Stimulated activated naive CD8-positive, alpha-beta T cell treated with anti-CD3 and anti-CD28 coated beads, Interleukin-15, Interleukin-2, amounts not matched to agents 100 ng/mL and 50 ng/mL, for 24 hours (primary cell): ENCODE data around the gene HELZ.

Source experiments
- H3K27ac Mint-ChIP-seq: one replicate; pipeline ENCODE4 v1.8.0; 2021; ENCODE audit warnings: mild to moderate bottlenecking, mixed read lengths
- H3K27me3 Mint-ChIP-seq: one replicate; pipeline ENCODE4 v1.8.0; 2021; ENCODE audit warnings: mixed read lengths
- H3K36me3 Mint-ChIP-seq: one replicate; pipeline ENCODE4 v1.8.0; 2021; ENCODE audit warnings: low read depth, mixed read lengths
- H3K4me1 Mint-ChIP-seq: one replicate; pipeline ENCODE4 v1.8.0; 2021; ENCODE audit warnings: low read depth, mixed read lengths
- H3K4me3 Mint-ChIP-seq: one replicate; pipeline ENCODE4 v1.8.0; 2021; ENCODE audit warnings: mild to moderate bottlenecking, mixed read lengths
- H3K9me3 Mint-ChIP-seq: one replicate; pipeline ENCODE4 v1.8.0; 2021; ENCODE audit warnings: mixed read lengths

HELZ gene

DNA sequence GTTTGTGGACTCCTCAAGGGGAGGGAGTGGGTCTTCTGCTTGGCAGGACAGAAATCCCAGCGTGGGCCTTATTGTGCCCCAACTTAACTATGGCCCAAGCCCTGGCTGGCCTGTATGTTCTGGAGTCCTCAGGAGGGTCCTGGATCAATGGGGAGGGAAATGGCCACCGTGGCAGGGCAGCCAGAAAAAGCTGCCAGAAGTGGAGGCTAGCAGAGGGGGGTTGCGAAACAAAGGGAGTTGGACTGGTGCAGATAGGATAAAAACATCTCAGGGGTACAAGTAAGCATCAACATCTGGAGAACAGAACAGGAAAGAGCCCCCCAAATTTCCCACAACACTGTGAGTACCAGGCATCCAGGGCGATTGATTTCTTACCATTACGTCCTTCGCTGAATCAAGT lies 204.3 kb downstream of the HELZ start:
- H3K27ac Mint-ChIP-seq: no peak overlapping the region
- no peaks in the 10 kb centered on the region for H3K9me3 Mint-ChIP-seq
- peaks cover 9% of the 10 kb centered on the region for H3K4me1 Mint-ChIP-seq
- no peak overlapping the region for H3K4me3 Mint-ChIP-seq
- no peaks in the 10 kb centered on the region for H3K36me3 Mint-ChIP-seq
- peaks cover 4% of the 10 kb centered on the region for H3K27me3 Mint-ChIP-seq

DNA sequence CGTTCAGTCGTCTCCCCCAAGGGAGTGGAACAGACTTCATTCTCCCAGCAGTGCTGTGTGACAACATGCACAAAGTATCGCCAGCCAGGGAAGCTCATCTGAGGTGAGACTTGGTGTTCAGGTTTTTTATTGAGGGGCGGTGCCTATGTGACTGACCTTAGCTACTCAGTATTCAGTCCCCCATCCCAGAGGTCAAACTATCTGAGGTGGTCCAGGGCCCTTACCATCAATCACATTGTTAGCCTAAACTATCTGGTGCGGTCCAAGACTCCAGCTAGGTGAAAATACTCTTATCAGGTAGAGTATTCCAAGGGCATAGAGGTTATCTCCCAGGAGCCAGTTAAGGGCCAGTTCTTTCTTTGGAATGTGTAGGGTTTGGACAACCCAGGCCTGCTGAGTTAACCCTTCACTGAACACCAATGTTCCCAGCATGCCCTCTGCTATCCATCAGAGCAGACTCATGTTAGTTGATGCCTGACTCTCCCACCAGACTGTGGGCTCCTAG lies 206.1 kb downstream of the HELZ start:
- peaks cover 13% of the 10 kb centered on the region for H3K4me1 Mint-ChIP-seq
- H3K27me3 Mint-ChIP-seq: peaks cover 4% of the 10 kb centered on the region

DNA sequence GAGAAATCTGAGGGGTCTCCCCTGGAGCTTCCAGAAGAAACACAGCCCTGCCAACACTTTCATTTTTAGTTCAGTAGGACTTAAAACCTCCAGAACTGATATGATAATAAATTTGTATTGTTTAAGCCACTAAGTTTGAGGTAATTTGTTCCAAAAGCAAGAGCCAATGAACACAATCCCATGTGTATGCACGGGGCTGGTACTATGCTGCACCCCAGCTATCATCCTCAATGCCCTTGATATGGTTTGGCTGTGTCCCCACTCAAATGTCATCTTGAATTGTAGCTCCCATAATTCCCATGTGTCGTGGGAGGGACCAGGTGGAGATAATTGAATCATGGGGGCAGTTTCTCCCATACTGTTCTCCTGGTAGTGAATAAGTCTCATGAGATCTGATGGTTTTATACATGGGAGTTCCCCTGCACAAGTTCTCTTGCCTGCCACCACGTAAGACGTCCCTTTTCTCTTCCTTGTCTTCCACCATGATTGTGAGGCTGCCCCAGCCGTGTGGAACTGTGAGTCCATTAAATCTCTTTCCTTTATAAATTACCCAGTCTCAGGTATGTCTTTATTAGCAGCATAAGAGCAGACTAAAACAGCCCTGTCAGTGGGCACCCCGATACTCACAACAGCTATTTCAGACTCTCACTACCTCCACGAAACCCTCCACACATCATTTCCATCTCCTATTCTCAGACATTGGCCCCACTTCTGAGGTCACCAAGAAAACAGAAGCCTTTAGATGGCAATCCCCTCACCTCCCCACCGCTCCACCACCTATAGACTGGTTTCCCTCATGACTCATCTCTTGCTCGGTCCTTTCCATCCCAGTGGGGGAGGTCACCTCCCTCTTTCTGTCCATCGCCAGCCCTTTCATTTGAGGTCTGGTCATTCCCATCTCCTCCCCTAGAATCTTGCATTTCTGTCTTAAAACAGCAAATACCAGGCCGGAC lies 209.6 kb downstream of the HELZ start:
- H3K27ac Mint-ChIP-seq: peak overlapping the region; percentile 91
- H3K9me3 Mint-ChIP-seq: no peaks in the 10 kb centered on the region
- peaks cover 4% of the 10 kb centered on the region for H3K27me3 Mint-ChIP-seq
- peaks cover 13% of the 10 kb centered on the region for H3K4me1 Mint-ChIP-seq
- H3K4me3 Mint-ChIP-seq: peak overlapping the region; percentile 2
- no peaks in the 10 kb centered on the region for H3K36me3 Mint-ChIP-seq

More for the DNA sequence above, 206.1 kb downstream of the HELZ start:
- no peaks in the 10 kb centered on the region for H3K9me3 Mint-ChIP-seq
- H3K27ac Mint-ChIP-seq: no peak overlapping the region
- H3K4me3 Mint-ChIP-seq: no peak overlapping the region
- no peaks in the 10 kb centered on the region for H3K36me3 Mint-ChIP-seq

DNA sequence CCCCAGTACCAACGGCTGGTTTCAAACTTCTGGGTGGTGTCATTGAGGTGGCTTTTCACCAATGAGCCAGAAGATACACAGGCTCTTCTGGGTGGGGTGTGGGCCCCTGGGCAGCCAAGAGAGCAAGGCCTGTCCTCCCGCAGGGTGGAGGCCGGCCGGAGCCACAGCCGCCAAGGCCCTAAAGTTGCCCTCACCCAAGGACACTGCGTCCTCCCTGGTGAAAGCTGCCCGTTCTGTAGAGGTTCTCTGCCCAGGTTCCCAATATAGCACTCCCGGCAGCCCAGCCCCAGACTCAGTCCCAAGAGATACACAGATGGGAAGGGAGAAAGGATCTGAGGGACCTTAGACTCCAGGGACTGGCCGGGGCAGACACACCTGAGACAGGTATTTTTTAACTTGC lies 211.4 kb downstream of the HELZ start:
- Mint-ChIP-seq H3K9me3 (no peaks in the 10 kb centered on the region), H3K27ac (no peak overlapping the region), H3K4me3 (no peak overlapping the region), H3K27me3 (peaks cover 4% of the 10 kb centered on the region), H3K4me1 (peaks cover 13% of the 10 kb centered on the region), H3K36me3 (no peaks in the 10 kb centered on the region)

DNA sequence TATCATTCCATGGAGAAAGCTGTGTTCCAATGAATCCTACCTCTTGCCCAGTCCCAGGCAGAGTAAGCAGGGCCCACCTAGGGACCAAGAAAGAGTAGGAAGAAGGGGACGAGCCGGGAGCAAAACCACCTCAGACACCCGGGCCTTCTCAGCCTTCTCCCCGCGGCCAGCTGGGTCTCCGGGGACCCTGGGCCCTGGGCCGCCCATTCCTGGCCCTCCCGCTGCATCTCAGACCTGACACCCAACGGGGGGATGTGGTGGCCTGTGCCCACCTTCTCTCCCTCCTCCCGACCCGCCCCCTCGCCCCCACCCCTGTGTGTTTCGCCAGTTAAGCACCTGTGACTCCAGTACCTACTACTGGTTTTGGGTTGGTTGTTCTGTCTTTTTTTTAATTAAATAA lies 212.0 kb downstream of the HELZ start:
- H3K27me3 Mint-ChIP-seq: peaks cover 4% of the 10 kb centered on the region
- H3K36me3 Mint-ChIP-seq: no peaks in the 10 kb centered on the region
- H3K27ac Mint-ChIP-seq: no peak overlapping the region
- no peak overlapping the region for H3K4me3 Mint-ChIP-seq
- no peaks in the 10 kb centered on the region for H3K9me3 Mint-ChIP-seq
- H3K4me1 Mint-ChIP-seq: peaks cover 13% of the 10 kb centered on the region

DNA sequence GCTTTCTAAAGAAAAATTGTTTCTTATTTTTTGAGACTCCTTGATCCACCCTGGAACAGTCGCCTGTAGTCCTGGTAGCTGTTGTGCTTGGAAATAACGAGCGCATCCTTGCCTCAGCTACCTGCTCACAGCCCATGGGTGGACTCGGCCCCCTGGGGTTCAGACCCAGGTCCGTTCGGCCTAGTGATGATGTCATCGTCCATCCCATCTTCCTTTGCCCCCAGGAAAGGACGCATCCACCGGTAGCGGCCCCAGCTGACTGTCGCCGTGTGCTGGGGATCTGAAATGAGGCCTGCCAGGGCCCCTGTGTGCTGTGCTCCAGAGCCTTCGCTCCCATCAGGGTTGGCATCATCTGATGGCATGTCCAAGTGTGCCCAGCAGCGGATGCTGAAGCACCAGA lies 212.6 kb downstream of the HELZ start:
- Mint-ChIP-seq H3K9me3 (no peaks in the 10 kb centered on the region), H3K4me1 (peaks cover 13% of the 10 kb centered on the region)

DNA sequence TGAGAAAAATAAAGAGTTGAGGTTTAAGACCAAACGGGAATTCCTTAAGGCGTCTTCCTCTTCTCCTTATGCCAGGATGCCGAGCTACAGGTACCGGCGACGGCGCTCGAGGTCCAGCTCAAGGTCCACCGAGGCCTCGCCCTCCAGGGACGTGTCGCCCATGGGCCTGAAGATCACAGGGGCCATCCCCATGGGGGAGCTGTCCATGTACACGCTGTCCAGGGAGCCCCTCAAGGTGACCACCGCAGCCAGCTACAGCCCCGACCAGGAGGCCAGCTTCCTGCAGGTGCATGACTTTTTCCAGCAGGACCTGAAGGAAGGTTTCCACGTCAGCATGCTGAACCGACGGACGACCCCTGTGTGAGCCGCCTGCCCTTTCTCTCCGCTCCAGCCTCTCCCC lies 214.4 kb downstream of the HELZ start:
- Mint-ChIP-seq H3K4me3 (no peak overlapping the region), H3K36me3 (no peaks in the 10 kb centered on the region), H3K9me3 (no peaks in the 10 kb centered on the region), H3K27me3 (no peaks in the 10 kb centered on the region), H3K27ac (no peak overlapping the region), H3K4me1 (peaks cover 4% of the 10 kb centered on the region)

More for the DNA sequence above, 212.6 kb downstream of the HELZ start:
- peaks cover under 1% of the 10 kb centered on the region for H3K27me3 Mint-ChIP-seq
- no peaks in the 10 kb centered on the region for H3K36me3 Mint-ChIP-seq
- H3K27ac Mint-ChIP-seq: no peak overlapping the region
- H3K4me3 Mint-ChIP-seq: no peak overlapping the region

DNA sequence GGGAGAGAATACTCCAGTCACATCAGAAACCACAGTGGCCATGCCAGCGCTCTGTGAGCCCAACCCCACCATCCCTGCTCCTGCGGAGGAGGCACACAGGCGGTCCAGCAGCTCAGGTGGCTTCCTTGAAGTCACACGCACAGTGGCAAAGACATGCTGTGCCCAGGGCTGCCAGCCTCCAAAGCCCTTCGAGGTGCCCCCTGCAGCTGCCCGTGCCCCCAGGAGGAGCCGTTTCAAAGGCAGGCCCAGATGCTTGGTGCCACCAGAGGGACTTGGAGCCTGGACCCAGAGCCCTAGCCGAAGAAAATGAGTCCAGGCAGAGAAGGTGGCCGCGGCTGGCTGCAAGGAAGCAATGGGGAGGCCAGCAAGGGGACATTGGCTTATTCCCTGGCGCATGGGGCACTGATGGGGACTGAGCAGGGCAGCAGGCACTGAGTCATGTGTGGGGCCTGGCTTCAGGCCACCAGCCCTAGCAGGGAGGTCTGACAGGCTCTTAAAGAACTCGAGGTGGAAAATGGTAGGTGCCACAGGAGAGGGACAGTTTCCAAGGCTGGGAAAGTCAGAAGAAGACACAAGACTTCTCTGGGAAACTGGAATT lies 217.9 kb downstream of the HELZ start:
- no peaks in the 10 kb centered on the region for H3K36me3 Mint-ChIP-seq
- no peaks in the 10 kb centered on the region for H3K27me3 Mint-ChIP-seq
- no peaks in the 10 kb centered on the region for H3K4me1 Mint-ChIP-seq
- no peak overlapping the region for H3K27ac Mint-ChIP-seq
- H3K9me3 Mint-ChIP-seq: no peaks in the 10 kb centered on the region
- H3K4me3 Mint-ChIP-seq: no peak overlapping the region

DNA sequence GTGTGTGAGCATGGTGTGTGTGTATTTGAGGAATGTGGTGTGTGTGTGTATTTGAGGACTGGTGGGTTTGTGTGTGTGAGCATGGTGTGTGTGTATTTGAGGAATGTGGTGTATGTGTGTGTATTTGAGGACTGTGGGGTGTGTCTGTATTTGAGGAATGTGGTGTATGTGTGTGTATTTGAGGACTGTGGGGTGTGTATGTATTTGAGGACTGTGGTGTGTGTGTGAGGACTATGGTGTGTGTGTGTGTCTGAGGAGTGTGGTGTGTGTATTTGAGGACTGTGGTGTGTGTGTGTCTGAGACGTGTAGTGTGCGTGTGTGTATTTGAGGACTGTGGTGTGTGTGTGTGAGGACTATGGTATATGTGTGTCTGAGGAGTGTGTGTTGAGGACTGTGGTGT lies 218.7 kb downstream of the HELZ start:
- no peaks in the 10 kb centered on the region for H3K9me3 Mint-ChIP-seq
- no peak overlapping the region for H3K27ac Mint-ChIP-seq
- H3K27me3 Mint-ChIP-seq: no peaks in the 10 kb centered on the region
- no peak overlapping the region for H3K4me3 Mint-ChIP-seq
- no peaks in the 10 kb centered on the region for H3K4me1 Mint-ChIP-seq
- H3K36me3 Mint-ChIP-seq: no peaks in the 10 kb centered on the region

DNA sequence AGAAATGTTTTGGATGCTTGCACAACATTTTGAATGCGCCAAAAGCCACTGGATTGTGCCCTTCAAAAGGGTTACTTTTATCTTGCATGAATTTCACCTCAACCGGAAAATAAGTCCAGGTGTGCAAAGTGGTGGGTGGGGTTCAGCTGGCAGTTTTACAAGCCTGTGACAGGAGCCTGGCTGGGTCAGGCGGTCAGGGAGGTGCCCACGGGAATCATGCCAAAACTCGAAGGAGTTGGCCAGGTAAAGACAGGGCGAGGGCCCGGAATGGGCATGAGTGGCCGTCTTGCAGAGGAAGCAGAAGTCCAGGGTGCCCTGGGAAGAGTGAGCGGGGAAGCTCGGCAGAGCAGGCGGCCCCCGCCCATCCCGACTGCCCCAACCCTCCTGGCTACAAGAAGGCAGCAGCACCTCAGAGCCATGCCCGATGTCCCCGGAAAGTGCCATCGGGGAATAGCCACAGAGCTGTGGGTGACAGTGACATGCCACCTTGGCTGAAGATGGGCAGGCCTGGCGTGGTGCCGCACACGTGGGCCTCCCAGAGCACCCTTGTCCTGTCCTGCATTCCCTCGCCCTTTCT lies 219.7 kb downstream of the HELZ start:
- H3K36me3 Mint-ChIP-seq: no peaks in the 10 kb centered on the region
- H3K27ac Mint-ChIP-seq: no peak overlapping the region
- no peaks in the 10 kb centered on the region for H3K4me1 Mint-ChIP-seq
- H3K9me3 Mint-ChIP-seq: no peaks in the 10 kb centered on the region
- H3K4me3 Mint-ChIP-seq: no peak overlapping the region
- H3K27me3 Mint-ChIP-seq: no peaks in the 10 kb centered on the region

DNA sequence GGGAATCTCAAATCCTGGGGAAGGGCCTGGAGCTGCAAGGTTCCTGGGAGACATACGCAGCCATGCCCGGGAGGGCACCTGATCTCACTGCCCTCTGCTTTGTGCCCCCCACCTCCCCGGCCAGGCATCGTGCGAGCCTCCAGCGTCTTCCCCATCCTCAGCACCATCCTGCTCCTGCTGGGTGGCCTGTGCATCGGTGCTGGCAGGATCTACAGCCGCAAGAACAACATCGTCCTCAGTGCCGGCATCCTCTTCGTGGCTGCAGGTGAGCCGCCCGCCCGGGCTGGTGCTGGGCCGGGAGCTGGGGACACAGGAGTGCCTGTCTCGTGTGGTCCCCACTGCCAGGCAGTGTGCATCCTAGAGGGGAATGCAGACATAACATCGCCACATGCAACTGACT lies 220.3 kb downstream of the HELZ start:
- Mint-ChIP-seq H3K9me3 (no peaks in the 10 kb centered on the region), H3K4me1 (no peaks in the 10 kb centered on the region), H3K27me3 (no peaks in the 10 kb centered on the region), H3K4me3 (no peak overlapping the region), H3K27ac (no peak overlapping the region), H3K36me3 (no peaks in the 10 kb centered on the region)

DNA sequence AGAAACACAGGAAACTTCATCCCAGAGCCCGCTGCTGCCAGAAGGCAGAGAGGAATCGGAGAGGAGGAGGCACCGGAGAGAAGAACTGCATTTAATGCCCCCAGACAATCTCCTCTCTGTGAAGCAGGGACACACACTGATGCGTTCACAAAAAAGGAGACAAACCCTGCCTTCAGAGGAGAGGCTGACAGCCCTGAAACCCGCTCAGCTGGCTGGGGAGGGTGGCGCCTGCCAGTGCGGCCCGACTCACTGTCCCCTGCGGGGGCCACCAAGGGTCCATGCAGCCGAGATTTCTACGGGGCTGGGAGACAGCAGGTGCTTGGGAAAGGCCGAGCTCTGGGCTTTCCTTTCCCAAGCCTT lies 222.6 kb downstream of the HELZ start:
- Mint-ChIP-seq H3K4me3 (no peak overlapping the region), H3K4me1 (no peaks in the 10 kb centered on the region), H3K27ac (no peak overlapping the region), H3K27me3 (no peaks in the 10 kb centered on the region), H3K9me3 (no peaks in the 10 kb centered on the region), H3K36me3 (no peaks in the 10 kb centered on the region)

DNA sequence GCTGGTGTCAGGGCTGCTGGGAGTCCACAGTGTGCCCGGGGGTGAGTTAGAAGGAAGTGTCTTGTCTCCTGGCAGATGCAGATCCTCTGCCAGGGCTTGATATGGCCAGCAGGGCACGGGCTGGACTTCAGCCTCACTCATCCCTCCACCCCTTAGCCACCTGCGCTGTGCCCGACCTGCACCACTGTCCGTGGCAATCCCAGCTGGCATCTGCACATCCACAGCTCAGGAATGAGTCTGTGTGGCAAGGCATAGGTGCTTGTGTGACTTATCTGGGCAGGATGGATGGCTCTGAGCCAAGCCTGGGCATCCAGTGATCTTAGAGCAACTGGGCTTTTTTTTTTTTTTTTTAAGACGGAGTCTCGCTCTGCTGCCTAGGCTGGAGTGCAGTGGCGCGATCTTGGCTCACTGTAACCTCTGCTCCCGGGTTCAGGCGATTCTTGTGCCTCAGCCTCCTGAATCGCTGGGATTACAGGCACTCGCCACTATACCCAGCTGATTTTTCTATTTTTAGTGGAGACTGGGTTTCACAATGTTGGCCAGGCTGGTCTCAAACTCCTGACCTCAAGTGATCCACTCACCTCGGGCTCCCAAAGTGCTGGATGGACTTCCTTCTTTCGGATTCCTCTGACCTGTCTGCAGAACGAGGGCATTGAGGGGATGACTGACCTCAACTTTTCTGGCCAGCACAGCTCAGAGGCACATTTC lies 223.1 kb downstream of the HELZ start:
- Mint-ChIP-seq H3K27me3 (no peaks in the 10 kb centered on the region), H3K4me3 (no peak overlapping the region), H3K36me3 (no peaks in the 10 kb centered on the region), H3K27ac (no peak overlapping the region), H3K4me1 (no peaks in the 10 kb centered on the region), H3K9me3 (no peaks in the 10 kb centered on the region)

DNA sequence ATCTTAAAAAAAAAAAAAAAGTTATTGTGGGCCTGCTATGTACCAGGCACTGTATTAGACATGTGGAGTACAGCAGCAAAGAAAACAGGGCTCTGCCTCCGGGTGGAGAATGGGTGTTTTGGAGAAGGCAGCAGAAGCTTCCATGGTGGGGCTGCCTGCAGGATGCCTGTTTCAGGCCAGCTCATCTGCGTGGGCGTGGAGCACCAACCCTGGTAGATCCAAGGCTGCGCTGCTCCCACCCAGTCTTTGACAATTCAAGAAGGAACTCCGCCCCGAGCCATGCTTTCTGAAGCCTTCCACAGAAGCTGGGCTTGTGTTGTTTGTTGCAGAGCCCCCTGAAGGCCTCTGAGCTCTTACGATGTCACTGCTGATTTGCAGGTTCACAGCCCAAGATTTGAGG lies 223.8 kb downstream of the HELZ start:
- no peaks in the 10 kb centered on the region for H3K4me1 Mint-ChIP-seq
- no peaks in the 10 kb centered on the region for H3K27me3 Mint-ChIP-seq
- H3K36me3 Mint-ChIP-seq: no peaks in the 10 kb centered on the region
- no peaks in the 10 kb centered on the region for H3K9me3 Mint-ChIP-seq
- no peak overlapping the region for H3K27ac Mint-ChIP-seq
- H3K4me3 Mint-ChIP-seq: no peak overlapping the region
